Loucy (cell line): ENCODE measurements around the gene MYH14.

Experiments used
- H2AFZ ChIP-seq: fragments of 200-600 bp; sonication (generic); 2 replicates; pipeline ENCODE4 v1.6.0; 2016; ENCODE audit warnings: antibody characterized with exemption, mild to moderate bottlenecking, low read length, moderate library complexity
- H3F3A ChIP-seq: fragments of 200-600 bp; 2 replicates; pipeline ENCODE4 v1.6.0; 2016; ENCODE audit warnings: antibody characterized with exemption, low read depth, mild to moderate bottlenecking
- H3K27me3 ChIP-seq: fragments of 200-600 bp; sonication (generic); 2 replicates; pipeline ENCODE4 v1.6.1; 2014; ENCODE audit warnings: low read length, mild to moderate bottlenecking; ENCODE audit not compliant: insufficient read depth, poor library complexity, severe bottlenecking
- H3K36me3 ChIP-seq: fragments of 200-600 bp; sonication (generic); 2 replicates; pipeline ENCODE4 v1.6.1; 2016; ENCODE audit warnings: low read length; ENCODE audit not compliant: insufficient read depth
- H3K4me1 ChIP-seq: fragments of 200-600 bp; sonication (generic); 2 replicates; pipeline ENCODE4 v1.5.1; 2014; ENCODE audit warnings: low read length, mild to moderate bottlenecking; ENCODE audit not compliant: insufficient read depth, poor library complexity, severe bottlenecking
- H3K4me2 ChIP-seq: fragments of 200-600 bp; sonication (generic); 2 replicates; pipeline ENCODE4 v1.6.0; 2014; ENCODE audit warnings: antibody characterized with exemption, low read length, low read depth, mild to moderate bottlenecking; ENCODE audit not compliant: poor library complexity, severe bottlenecking
- H3K4me3 ChIP-seq: fragments of 200-600 bp; sonication (generic); 2 replicates; pipeline ENCODE4 v1.5.1; 2014; ENCODE audit warnings: low read length, mild to moderate bottlenecking, mixed read lengths; ENCODE audit not compliant: poor library complexity, severe bottlenecking
- H3K79me2 ChIP-seq: fragments of 200-600 bp; sonication (generic); 2 replicates; pipeline ENCODE4 v1.6.1; 2014; ENCODE audit warnings: low read length; ENCODE audit not compliant: insufficient read depth
- H3K9ac ChIP-seq: fragments of 200-600 bp; sonication (generic); 2 replicates; pipeline ENCODE4 v1.6.0; 2014; ENCODE audit warnings: mild to moderate bottlenecking, low read depth, low read length, moderate library complexity; ENCODE audit not compliant: poor library complexity, severe bottlenecking
- H3K9me2 ChIP-seq: fragments of 200-600 bp; sonication (generic); replicated peaks from 2 replicates; pipeline ENCODE4 v1.6.1; 2016; ENCODE audit warnings: low read depth, low read length, mixed read lengths
- H3K9me3 ChIP-seq: fragments of 200-600 bp; sonication (generic); 2 replicates; pipeline ENCODE4 v1.6.1; 2014; ENCODE audit warnings: mild to moderate bottlenecking, antibody characterized with exemption, low read length, low read depth; ENCODE audit not compliant: insufficient read depth
- H4K20me1 ChIP-seq: fragments of 200-600 bp; sonication (generic); 2 replicates; pipeline ENCODE4 v1.6.0; 2014; ENCODE audit warnings: antibody characterized with exemption, low read length, mild to moderate bottlenecking; ENCODE audit not compliant: insufficient read depth, poor library complexity, severe bottlenecking
- CTCF ChIP-seq: fragments of 200-600 bp; sonication (generic); conservative IDR thresholded peaks from 2 replicates; pipeline ENCODE4 v1.5.1; 2014; ENCODE audit warnings: mild to moderate bottlenecking, antibody characterized with exemption, low read length
- EZH2phosphoT487 ChIP-seq: fragments of 200-600 bp; IDR thresholded peaks from 2 replicates; pipeline ENCODE4 v1.6.1; 2018; ENCODE audit warnings: antibody characterized with exemption, mild to moderate bottlenecking, moderate library complexity, borderline replicate concordance

The MYH14 gene

GRCh38 chr19:50285833-50286232, 82.4 kb downstream of the MYH14 start:
- Histone ChIP-seq H2AFZ (no peak overlapping the region), H3F3A (no peaks in the 10 kb centered on the region), H3K4me1 (no peaks in the 10 kb centered on the region), H3K36me3 (no peaks in the 10 kb centered on the region), H3K9me3 (peaks cover 9% of the 10 kb centered on the region; the same call in 1 of the 2 replicates), H4K20me1 (no peaks in the 10 kb centered on the region), H3K9ac (no peak overlapping the region), H3K9me2 (no peaks in the 10 kb centered on the region), H3K79me2 (no peaks in the 10 kb centered on the region), H3K4me3 (no peak overlapping the region), H3K27me3 (no peaks in the 10 kb centered on the region), H3K4me2 (no peak overlapping the region)
- no peak for TF ChIP-seq EZH2phosphoT487
- TF ChIP-seq CTCF: no peak

- H3K27me3 ChIP-seq: no peaks in the 10 kb centered on the region
- no peak overlapping the region for H2AFZ ChIP-seq
- peaks cover 9% of the 10 kb centered on the region; the same call in 1 of the 2 replicates for H3K9me3 ChIP-seq
- no peaks in the 10 kb centered on the region for H3K4me1 ChIP-seq
- no peaks in the 10 kb centered on the region for H3K79me2 ChIP-seq
- TF ChIP-seq CTCF (no peak), EZH2phosphoT487 (no peak)
- H3F3A ChIP-seq: no peaks in the 10 kb centered on the region
- no peak overlapping the region for H3K4me3 ChIP-seq
- no peaks in the 10 kb centered on the region for H4K20me1 ChIP-seq
- no peaks in the 10 kb centered on the region for H3K36me3 ChIP-seq
- H3K9me2 ChIP-seq: no peaks in the 10 kb centered on the region
- no peak overlapping the region for H3K9ac ChIP-seq
- no peak overlapping the region for H3K4me2 ChIP-seq
Observed at GRCh38 chr19:50286443-50286842, 83.0 kb downstream of the MYH14 start.

GRCh38 chr19:50287331-50287730, 83.9 kb downstream of the MYH14 start:
- H3F3A ChIP-seq: no peaks in the 10 kb centered on the region
- H3K36me3 ChIP-seq: no peaks in the 10 kb centered on the region
- H4K20me1 ChIP-seq: no peaks in the 10 kb centered on the region
- no peaks in the 10 kb centered on the region for H3K27me3 ChIP-seq
- H2AFZ ChIP-seq: no peak overlapping the region
- no peaks in the 10 kb centered on the region for H3K79me2 ChIP-seq
- peaks cover 9% of the 10 kb centered on the region; the same call in 1 of the 2 replicates for H3K9me3 ChIP-seq
- H3K9me2 ChIP-seq: no peaks in the 10 kb centered on the region
- no peak overlapping the region for H3K4me3 ChIP-seq
- H3K4me2 ChIP-seq: no peak overlapping the region
- no peaks in the 10 kb centered on the region for H3K4me1 ChIP-seq
- H3K9ac ChIP-seq: no peak overlapping the region
- no peak for TF ChIP-seq EZH2phosphoT487
- TF ChIP-seq CTCF: no peak
